ENCODE measurements around the gene CHST8.

DNA sequence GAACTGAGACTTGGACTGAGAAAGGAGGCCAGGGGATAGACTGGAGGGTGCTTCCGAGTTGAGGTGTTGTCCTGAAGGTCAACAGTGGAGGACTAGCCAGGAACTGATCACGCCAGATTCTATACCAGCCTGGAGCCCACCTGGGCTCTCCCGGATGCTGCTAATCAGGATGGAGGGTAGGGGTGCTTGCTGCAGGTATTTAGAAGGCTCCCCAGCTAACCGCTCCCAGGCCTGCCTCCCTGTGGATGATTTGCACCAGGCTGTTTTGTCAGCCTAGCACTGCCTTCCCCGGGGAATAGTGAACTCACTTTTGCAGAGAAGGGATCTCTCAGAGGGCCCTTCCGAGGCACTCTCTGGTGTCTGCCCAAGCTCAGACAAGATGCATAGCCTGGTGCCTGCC, 114.4 kb downstream of the CHST8 start:
- no peak for TF ChIP-seq POLR2AphosphoS5 (IDR thresholded peaks at IDR 0.05; ENCODE audit: low read depth)
- TF ChIP-seq, protein P1, sequence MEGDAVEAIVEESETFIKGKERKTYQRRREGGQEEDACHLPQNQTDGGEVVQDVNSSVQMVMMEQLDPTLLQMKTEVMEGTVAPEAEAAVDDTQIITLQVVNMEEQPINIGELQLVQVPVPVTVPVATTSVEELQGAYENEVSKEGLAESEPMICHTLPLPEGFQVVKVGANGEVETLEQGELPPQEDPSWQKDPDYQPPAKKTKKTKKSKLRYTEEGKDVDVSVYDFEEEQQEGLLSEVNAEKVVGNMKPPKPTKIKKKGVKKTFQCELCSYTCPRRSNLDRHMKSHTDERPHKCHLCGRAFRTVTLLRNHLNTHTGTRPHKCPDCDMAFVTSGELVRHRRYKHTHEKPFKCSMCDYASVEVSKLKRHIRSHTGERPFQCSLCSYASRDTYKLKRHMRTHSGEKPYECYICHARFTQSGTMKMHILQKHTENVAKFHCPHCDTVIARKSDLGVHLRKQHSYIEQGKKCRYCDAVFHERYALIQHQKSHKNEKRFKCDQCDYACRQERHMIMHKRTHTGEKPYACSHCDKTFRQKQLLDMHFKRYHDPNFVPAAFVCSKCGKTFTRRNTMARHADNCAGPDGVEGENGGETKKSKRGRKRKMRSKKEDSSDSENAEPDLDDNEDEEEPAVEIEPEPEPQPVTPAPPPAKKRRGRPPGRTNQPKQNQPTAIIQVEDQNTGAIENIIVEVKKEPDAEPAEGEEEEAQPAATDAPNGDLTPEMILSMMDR (IDR thresholded peaks at IDR 0.05; ENCODE audit: insufficient read depth, low read length) = no peak

All from HL-60 (cell line).